Vagina (tissue), 2 donors: Measurements from ENCODE around the gene SH2D3A. TPM values are rescaled to one million over a fixed set of nuclear protein-coding genes. Genes with fewer than 3 reads are reported as not detected.
"Not testable (repeated sequence)": the region's sequence is repeated elsewhere in the genome, so short reads cannot be mapped to it uniquely, and the experiment has no call there.

Experiments used
- DNase-seq, 2 donors: peaks; one replicate each; pipeline ENCODE4 v3.0.0-alpha.2; 2017; ENCODE audit errors: extremely low spot score in 2 of 2
- H3K27ac ChIP-seq: fragments of 200-600 bp; sonication (generic); one replicate; pipeline ENCODE4 v1.5.1; 2019
- H3K27me3 ChIP-seq: fragments of 200-600 bp; sonication (generic); one replicate; pipeline ENCODE4 v1.5.1; 2019
- H3K36me3 ChIP-seq, 2 donors: fragments of 200-600 bp; sonication (generic); one replicate each; pipeline ENCODE4 v1.5.1; 2017 to 2019
- H3K4me1 ChIP-seq: fragments of 200-600 bp; sonication (generic); one replicate; pipeline ENCODE4 v1.5.1; 2019
- H3K4me3 ChIP-seq, 2 donors: fragments of 200-600 bp; sonication (generic); 1 replicate in 1 of 2; 2 replicates in 1 of 2; pipeline ENCODE4 v1.5.1; 2016 to 2019
- H3K9me3 ChIP-seq: fragments of 200-600 bp; sonication (generic); one replicate; pipeline ENCODE4 v1.5.1; 2019
- CTCF ChIP-seq, 3 experiments: fragments of 450-650 bp in 2 of 3; fragments of 200-600 bp in 1 of 3; sonication (generic) in 1 of 3; IDR thresholded peaks; one replicate each; pipeline ENCODE4 v1.5.1; 2017 to 2019; ENCODE audit warnings: antibody characterized with exemption in 3 of 3, mild to moderate bottlenecking in 2 of 3, moderate library complexity in 2 of 3
- POLR2A ChIP-seq, 2 donors: fragments of 450-650 bp; IDR thresholded peaks; one replicate each; pipeline ENCODE4 v1.6.1; 2017; ENCODE audit warnings: antibody characterized with exemption in 2 of 2, mild to moderate bottlenecking in 2 of 2, moderate library complexity in 2 of 2
- POLR2AphosphoS5 ChIP-seq, 2 donors: sonication (generic); formaldehyde crosslinking; IDR thresholded peaks; one replicate each; pipeline ENCODE4 v1.9.0; 2017; ENCODE audit warnings: antibody characterized with exemption in 2 of 2, mild to moderate bottlenecking in 2 of 2, low read depth in 1 of 2; ENCODE audit not compliant: insufficient read depth in 1 of 2
- intact Hi-C: fragments of 100-400 bp; cut with DNase I; formaldehyde crosslinking; loops from one replicate; pipeline ENCODE4 v1.15.1; 2023
- total RNA-seq: library from RNA; depleted of rRNA; stranded (reverse); fragments of >200 nt; gene quantifications from one replicate; pipeline ENCODE4 v1.2.3, GENCODE V29; 2016

The SH2D3A gene
- total RNA-seq, 1 donor from 2014 or later, result 21.9 TPM

- no peak overlapping the region for H3K4me3 ChIP-seq
- DNase-seq, result no peak
- no peaks in the 10 kb centered on the region for H3K36me3 ChIP-seq
- no peaks in the 10 kb centered on the region for H3K27me3 ChIP-seq
- no peaks in the 10 kb centered on the region for H3K9me3 ChIP-seq
- no peaks in the 10 kb centered on the region for H3K4me1 ChIP-seq
- intact Hi-C loops, result no loop called here
- TF ChIP-seq CTCF (IDR thresholded peaks at IDR 0.05), result no peak
- no peak for TF ChIP-seq POLR2A (IDR thresholded peaks at IDR 0.05)
- no peak for TF ChIP-seq POLR2AphosphoS5 (IDR thresholded peaks at IDR 0.05; ENCODE audit: insufficient read depth in 1 of 2, low read depth in 1 of 2)
- no peak overlapping the region for H3K27ac ChIP-seq
Measured at GRCh38 chr19:6777434-6777833, 10.2 kb upstream of the SH2D3A start.

- Histone ChIP-seq H3K27me3 (no peaks in the 10 kb centered on the region), H3K36me3 (no peaks in the 10 kb centered on the region), H3K27ac (no peak overlapping the region), H3K4me1 (no peaks in the 10 kb centered on the region), H3K9me3 (no peaks in the 10 kb centered on the region), H3K4me3 (no peak overlapping the region)
- TF ChIP-seq POLR2AphosphoS5 (IDR thresholded peaks at IDR 0.05; ENCODE audit: insufficient read depth in 1 of 2, low read depth in 1 of 2) (no peak), POLR2A (IDR thresholded peaks at IDR 0.05) (no peak), CTCF (IDR thresholded peaks at IDR 0.05) (no peak)
- intact Hi-C loops, result no loop called here
- DNase-seq, result no peak
Measured at GRCh38 chr19:6776999-6777398, 9.8 kb upstream of the SH2D3A start.

- H3K27me3 ChIP-seq, H3K4me3 ChIP-seq, H3K4me1 ChIP-seq, H3K9me3 ChIP-seq, H3K36me3 ChIP-seq, DNase-seq, intact Hi-C loops, H3K27ac ChIP-seq: not testable (repeated sequence)
Measured at GRCh38 chr19:6776045-6776444, 8.8 kb upstream of the SH2D3A start.

GRCh38 chr19:6774821-6775707 is 7.8 kb upstream of the SH2D3A start:
- Histone ChIP-seq H3K27me3 (no peaks in the 10 kb centered on the region), H3K9me3 (no peaks in the 10 kb centered on the region), H3K4me3 (no peak overlapping the region), H3K4me1 (no peaks in the 10 kb centered on the region), H3K36me3 (no peaks in the 10 kb centered on the region), H3K27ac (no peak overlapping the region)
- intact Hi-C loops, result no loop called here
- TF ChIP-seq POLR2A (IDR thresholded peaks at IDR 0.05) (no peak), CTCF (IDR thresholded peaks at IDR 0.05) (no peak), POLR2AphosphoS5 (IDR thresholded peaks at IDR 0.05; ENCODE audit: insufficient read depth in 1 of 2, low read depth in 1 of 2) (no peak)
- no peak for DNase-seq

- Histone ChIP-seq H3K9me3 (no peaks in the 10 kb centered on the region), H3K27ac (no peak overlapping the region), H3K4me3 (peak overlapping the region; percentile 25 to 43), H3K36me3 (no peaks in the 10 kb centered on the region), H3K4me1 (no peaks in the 10 kb centered on the region), H3K27me3 (no peaks in the 10 kb centered on the region)
- intact Hi-C loops, result no loop called here
- TF ChIP-seq CTCF (IDR thresholded peaks at IDR 0.05) (no peak), POLR2A (IDR thresholded peaks at IDR 0.05) (no peak), POLR2AphosphoS5 (IDR thresholded peaks at IDR 0.05; ENCODE audit: insufficient read depth in 1 of 2, low read depth in 1 of 2) (no peak)
- DNase-seq, result no peak
Measured at GRCh38 chr19:6773323-6773931, 6.2 kb upstream of the SH2D3A start.
